HepG2 (cell line): ENCODE measurements around the gene WASHC2C. TPM values are rescaled to one million over a fixed set of nuclear protein-coding genes. Genes with fewer than 3 reads are reported as not detected.
"Not testable (repeated sequence)": the region's sequence is repeated elsewhere in the genome, so short reads cannot be mapped to it uniquely, and the experiment has no call there.

Experiments used
- ATAC-seq: fragments of 200-7000 bp; cut with Tn5 transposase; 3 replicates; pipeline ENCODE4 v1.9.1; 2020; ENCODE audit warnings: mild to moderate bottlenecking, moderate library complexity
- BruUV-seq: library from RNA; stranded (reverse); fragments of 400-500 nt; replicated peaks from 2 replicates; lab custom pipeline; 2021; lab: Mats Ljungman, UMichigan
- CTCF ChIA-PET: fragments of 300-600 bp; formaldehyde crosslinking; extraction: SDS; loops from one replicate; lab custom pipeline; 2021; ENCODE audit warnings: low total read pairs, inconsistent platforms, low intra/inter-chr PET ratio; lab: Yijun Ruan, JAX
- POLR2A ChIA-PET: fragments of 350-600 bp; sonication (Branson Sonifier 250); formaldehyde crosslinking; loops from one replicate; lab custom pipeline; 2020; ENCODE audit warnings: antibody characterized with exemption, inconsistent platforms; lab: Yijun Ruan, JAX
- DNase-seq: peaks from one replicate; pipeline ENCODE4 v3.0.0-alpha.2; 2015; ENCODE audit warnings: low spot score
- FAIRE-seq: peaks from 3 replicates; lab custom pipeline; 2011; peaks lifted over from hg19 to GRCh38; lab: Jason Lieb, UNC
- H2AFZ ChIP-seq: one replicate; pipeline ENCODE4 v1.6.1; 2011; ENCODE audit warnings: low read length, inconsistent platforms
- H3K27ac ChIP-seq: fragments of 300-600 bp; 3 replicates; pipeline ENCODE4 v1.8.0; 2011; ENCODE audit warnings: mixed run types, mild to moderate bottlenecking, mixed read lengths, low read length, inconsistent platforms; ENCODE audit not compliant: insufficient read depth; ENCODE audit errors: extremely low read length
- H3K27me3 ChIP-seq, 2 experiments: fragments of 200-600 bp in 1 of 2; 2 replicates in 1 of 2; 3 replicates in 1 of 2; pipeline versions ENCODE4 v1.6.0 to v1.8.0; 2011; ENCODE audit warnings: low read length in 2 of 2, mild to moderate bottlenecking in 2 of 2, moderate library complexity in 2 of 2, inconsistent platforms in 1 of 2; ENCODE audit not compliant: insufficient read depth in 2 of 2, control insufficient read depth in 1 of 2
- H3K36me3 ChIP-seq, 2 experiments: fragments of 200-600 bp in 1 of 2; replicated peaks in 1 of 2; 2 replicates in 1 of 2; 3 replicates in 1 of 2; pipeline versions ENCODE4 v1.5.1 to v1.8.0; 2011; ENCODE audit warnings: low read length in 2 of 2, inconsistent platforms in 1 of 2; ENCODE audit not compliant: insufficient read depth in 2 of 2, control insufficient read depth in 1 of 2
- H3K4me1 ChIP-seq: 2 replicates; pipeline ENCODE4 v1.5.1; 2012; ENCODE audit warnings: low read length, inconsistent platforms; ENCODE audit not compliant: insufficient read depth
- H3K4me2 ChIP-seq: 2 replicates; pipeline ENCODE4 v1.6.0; 2011; ENCODE audit warnings: low read depth, low read length, inconsistent platforms
- H3K4me3 ChIP-seq, 3 experiments: fragments of 200-600 bp in 1 of 3; sonication (generic), shearing (Covaris generic) in 1 of 3; replicated peaks in 1 of 3; 2 replicates each; pipeline ENCODE4 v1.5.1; 2011 to 2016; ENCODE audit warnings: low read length in 3 of 3, inconsistent platforms in 2 of 3, low read depth in 2 of 3, mild to moderate bottlenecking in 2 of 3, control low read depth in 1 of 3, mixed read lengths in 1 of 3; ENCODE audit not compliant: insufficient read depth in 1 of 3
- H3K79me2 ChIP-seq: one replicate; pipeline ENCODE4 v1.6.1; 2011; ENCODE audit warnings: low read length, inconsistent platforms; ENCODE audit not compliant: insufficient read depth
- H3K9ac ChIP-seq: 2 replicates; pipeline ENCODE4 v1.6.0; 2011; ENCODE audit warnings: mild to moderate bottlenecking, low read depth, low read length, inconsistent platforms; ENCODE audit not compliant: insufficient read depth
- H3K9me3 ChIP-seq: 2 replicates; pipeline ENCODE4 v1.5.1; 2012; ENCODE audit warnings: mild to moderate bottlenecking, low read length
- H4K20me1 ChIP-seq: 2 replicates; pipeline ENCODE4 v1.6.0; 2011; ENCODE audit warnings: inconsistent platforms, mild to moderate bottlenecking, low read length, moderate library complexity; ENCODE audit not compliant: insufficient read depth
- WGBS: methylation state at CpG from one replicate; pipeline ENCODE4 v1.1.6; 2017; ENCODE audit warnings: low lambda C conversion rate; 5-methylcytosine and 5-hydroxymethylcytosine counted together
- in situ Hi-C: cut with HindIII; loops from 2 replicates; pipeline ENCODE4 v1.10.0; 2017; ENCODE audit warnings: low pct_unique_long_range_greater_than_20kb; ENCODE audit not compliant: extremely low pct_ligation_motif_present
- intact Hi-C: fragments of 100-400 bp; cut with micrococcal nuclease; formaldehyde crosslinking; loops from one replicate; pipeline ENCODE4 v1.10.0; 2022; ENCODE audit not compliant: unreplicated experiment
- polyA plus RNA-seq, 8 experiments: library from polyadenylated mRNA; depleted of rRNA in 3 of 8; stranded (reverse) in 7 of 8; unstranded in 1 of 8; fragments of >200 nt; fragmentation: Illumina TruSeq in 4 of 8; extraction: Trizol in 4 of 8; gene quantifications; 2 replicates each; pipeline versions ENCODE4 v1.2.1 to v1.2.3, GENCODE V29; 2011 to 2016; ENCODE audit warnings: low read depth in 4 of 8, missing spikeins in 1 of 8, mixed read lengths in 1 of 8; ENCODE audit not compliant: insufficient read depth in 1 of 8
- total RNA-seq, 5 experiments: library from RNA; depleted of rRNA; stranded (reverse); fragments of >200 nt; fragmentation: Illumina TruSeq; extraction: Trizol; gene quantifications; 2 replicates each; pipeline ENCODE4 v1.2.3, GENCODE V29; 2016; ENCODE audit warnings: low read depth in 1 of 5

The WASHC2C gene
- total and polyA plus RNA-seq, 2 of the 13 experiments (the other 11 are each of a cell fraction or from before 2014, with no cell fraction given): 17.8 to 20.8 TPM

DNA sequence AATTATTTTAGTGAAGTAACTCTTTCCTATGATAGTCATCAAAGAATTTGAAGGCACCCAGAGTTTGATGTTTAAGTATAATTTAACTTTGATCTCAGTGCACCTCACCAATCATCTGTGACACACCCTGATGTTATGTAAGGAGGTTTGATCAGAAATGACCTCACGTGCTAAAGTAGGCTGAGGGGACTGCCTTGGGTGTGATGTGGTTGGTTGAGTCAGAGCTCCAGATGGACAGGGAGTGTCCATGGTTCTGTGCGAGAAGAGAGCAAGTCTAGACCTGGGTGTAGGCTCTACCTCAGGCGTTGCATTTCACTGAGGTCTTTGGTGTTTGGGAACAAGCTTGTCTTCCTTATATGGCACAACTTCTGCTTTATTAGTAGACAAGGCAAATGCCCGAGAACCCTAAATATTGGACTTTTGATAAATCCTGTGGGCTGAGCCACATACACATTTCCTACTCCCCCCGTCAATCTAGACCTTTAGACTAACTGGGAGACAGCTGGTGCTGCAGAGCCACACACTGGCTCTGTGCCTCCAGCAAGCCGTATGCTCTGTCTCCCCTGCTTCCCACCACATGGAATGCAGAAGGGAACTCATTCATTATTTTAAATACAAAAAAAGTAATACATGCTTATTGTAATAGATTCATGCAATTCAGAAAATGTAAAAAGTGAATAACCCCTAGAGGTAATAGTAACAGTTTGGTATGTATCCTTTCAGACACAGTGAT, 63.8 kb downstream of the WASHC2C start:
- ATAC-seq, H3K36me3 ChIP-seq, H3K9me3 ChIP-seq, DNase-seq, H3K4me2 ChIP-seq, in situ Hi-C loops, POLR2A ChIA-PET, H3K27ac ChIP-seq, BruUV-seq, intact Hi-C loops, H3K9ac ChIP-seq, H4K20me1 ChIP-seq, FAIRE-seq, H2AFZ ChIP-seq, H3K4me1 ChIP-seq, CTCF ChIA-PET, H3K4me3 ChIP-seq, H3K27me3 ChIP-seq, H3K79me2 ChIP-seq: not testable (repeated sequence)
- 98% methylated on average over 6 of the region's 6 CpGs for WGBS

GRCh38 chr10:45794761-45795160, 67.7 kb downstream of the WASHC2C start:
- ATAC-seq, in situ Hi-C loops, H2AFZ ChIP-seq, FAIRE-seq, POLR2A ChIA-PET, H3K9me3 ChIP-seq, H3K4me3 ChIP-seq, BruUV-seq, intact Hi-C loops, H3K36me3 ChIP-seq, DNase-seq, H3K4me2 ChIP-seq, H3K79me2 ChIP-seq, CTCF ChIA-PET, H3K27me3 ChIP-seq, H3K4me1 ChIP-seq, H3K9ac ChIP-seq, H4K20me1 ChIP-seq, H3K27ac ChIP-seq: not testable (repeated sequence)
- WGBS: 74% methylated on average over 2 of the region's 2 CpGs
